ENCODE results near the gene MATN1.

The MATN1 gene

GRCh38 chr1:30678209-30678608 lies 45.2 kb downstream of the MATN1 start:
- no peak for DNase-seq

GRCh38 chr1:30677471-30677870 lies 45.9 kb downstream of the MATN1 start:
- no peak for DNase-seq

GRCh38 chr1:30675761-30676160 lies 47.6 kb downstream of the MATN1 start:
- DNase-seq: no peak

GRCh38 chr1:30675289-30675688 lies 48.1 kb downstream of the MATN1 start:
- no peak for DNase-seq

GRCh38 chr1:30673395-30673794 lies 50.0 kb downstream of the MATN1 start:
- no peak for DNase-seq

GRCh38 chr1:30672661-30673060 lies 50.7 kb downstream of the MATN1 start:
- no peak for DNase-seq

- DNase-seq: no peak
Measured at GRCh38 chr1:30670240-30671060, 52.9 kb downstream of the MATN1 start.

GRCh38 chr1:30668546-30669327 lies 54.6 kb downstream of the MATN1 start:
- DNase-seq: no peak

GRCh38 chr1:30668024-30668423 lies 55.4 kb downstream of the MATN1 start:
- DNase-seq: no peak

- no peak for DNase-seq
Measured at GRCh38 chr1:30666756-30667273, 56.6 kb downstream of the MATN1 start.

- DNase-seq: no peak
Measured at GRCh38 chr1:30665216-30666010, 58.0 kb downstream of the MATN1 start.

GRCh38 chr1:30664103-30664755 lies 59.2 kb downstream of the MATN1 start:
- DNase-seq: no peak

- no peak for DNase-seq
Measured at GRCh38 chr1:30663596-30664091, 59.7 kb downstream of the MATN1 start.

GRCh38 chr1:30662291-30662840 lies 61.0 kb downstream of the MATN1 start:
- DNase-seq: no peak

- no peak for DNase-seq
Measured at GRCh38 chr1:30661311-30661710, 62.1 kb downstream of the MATN1 start.

Measured in CD4-positive, alpha-beta T cell treated with Interferon alpha-2 for 1 hour (primary cell).